ENCODE measurements around the gene ENGASE. TPM values are rescaled to one million over a fixed set of nuclear protein-coding genes. Genes with fewer than 3 reads are reported as not detected.

Gene ENGASE
- total RNA-seq, 4 donors from 2014 or later: 29.9 to 64.8 (median 57.1) TPM

DNA sequence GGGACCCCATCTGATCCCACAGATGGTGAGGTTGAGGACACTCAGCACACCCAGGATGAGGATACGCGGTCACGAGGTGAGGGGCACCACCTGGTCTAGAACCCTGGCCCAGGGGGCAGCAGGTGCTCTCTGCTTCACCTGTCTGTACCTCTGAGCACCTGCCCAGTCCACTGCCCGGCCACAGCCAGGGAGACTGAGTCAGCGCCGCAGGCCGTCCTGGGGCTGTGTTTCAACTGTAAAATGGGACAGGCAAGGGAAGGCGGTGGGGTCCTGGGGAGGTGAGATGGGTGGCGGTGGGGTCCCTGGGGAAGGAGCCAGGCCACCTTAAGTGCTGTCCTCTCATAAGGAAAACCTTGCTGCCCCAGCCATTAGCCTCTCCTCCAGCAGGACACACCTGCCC lies 60.4 kb downstream of the ENGASE start:
- Histone ChIP-seq H3K36me3 (no peaks in the 10 kb centered on the region), H3K4me1 (peaks cover 0 to 8% (median 0%) of the 10 kb centered on the region in 4 donors), H3K27me3 (peaks cover 0 to 31% of the 10 kb centered on the region in 2 donors), H3K27ac (no peak overlapping the region), H3K9me3 (peaks cover 0 to 1% (median 0%) of the 10 kb centered on the region in 4 donors), H3K4me3 (no peak overlapping the region)
- TF ChIP-seq POLR2A (IDR thresholded peaks at IDR 0.05) (no peak), EP300 (IDR thresholded peaks at IDR 0.05) (no peak)
- TF ChIP-seq, protein P1, sequence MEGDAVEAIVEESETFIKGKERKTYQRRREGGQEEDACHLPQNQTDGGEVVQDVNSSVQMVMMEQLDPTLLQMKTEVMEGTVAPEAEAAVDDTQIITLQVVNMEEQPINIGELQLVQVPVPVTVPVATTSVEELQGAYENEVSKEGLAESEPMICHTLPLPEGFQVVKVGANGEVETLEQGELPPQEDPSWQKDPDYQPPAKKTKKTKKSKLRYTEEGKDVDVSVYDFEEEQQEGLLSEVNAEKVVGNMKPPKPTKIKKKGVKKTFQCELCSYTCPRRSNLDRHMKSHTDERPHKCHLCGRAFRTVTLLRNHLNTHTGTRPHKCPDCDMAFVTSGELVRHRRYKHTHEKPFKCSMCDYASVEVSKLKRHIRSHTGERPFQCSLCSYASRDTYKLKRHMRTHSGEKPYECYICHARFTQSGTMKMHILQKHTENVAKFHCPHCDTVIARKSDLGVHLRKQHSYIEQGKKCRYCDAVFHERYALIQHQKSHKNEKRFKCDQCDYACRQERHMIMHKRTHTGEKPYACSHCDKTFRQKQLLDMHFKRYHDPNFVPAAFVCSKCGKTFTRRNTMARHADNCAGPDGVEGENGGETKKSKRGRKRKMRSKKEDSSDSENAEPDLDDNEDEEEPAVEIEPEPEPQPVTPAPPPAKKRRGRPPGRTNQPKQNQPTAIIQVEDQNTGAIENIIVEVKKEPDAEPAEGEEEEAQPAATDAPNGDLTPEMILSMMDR (IDR thresholded peaks at IDR 0.05): no peak
- WGBS, 2 donors: 91 to 95% methylated on average over 8 to 9 of the region's 9 CpGs
- no peak for DNase-seq (ENCODE audit: low spot score in 2 of 2)

DNA sequence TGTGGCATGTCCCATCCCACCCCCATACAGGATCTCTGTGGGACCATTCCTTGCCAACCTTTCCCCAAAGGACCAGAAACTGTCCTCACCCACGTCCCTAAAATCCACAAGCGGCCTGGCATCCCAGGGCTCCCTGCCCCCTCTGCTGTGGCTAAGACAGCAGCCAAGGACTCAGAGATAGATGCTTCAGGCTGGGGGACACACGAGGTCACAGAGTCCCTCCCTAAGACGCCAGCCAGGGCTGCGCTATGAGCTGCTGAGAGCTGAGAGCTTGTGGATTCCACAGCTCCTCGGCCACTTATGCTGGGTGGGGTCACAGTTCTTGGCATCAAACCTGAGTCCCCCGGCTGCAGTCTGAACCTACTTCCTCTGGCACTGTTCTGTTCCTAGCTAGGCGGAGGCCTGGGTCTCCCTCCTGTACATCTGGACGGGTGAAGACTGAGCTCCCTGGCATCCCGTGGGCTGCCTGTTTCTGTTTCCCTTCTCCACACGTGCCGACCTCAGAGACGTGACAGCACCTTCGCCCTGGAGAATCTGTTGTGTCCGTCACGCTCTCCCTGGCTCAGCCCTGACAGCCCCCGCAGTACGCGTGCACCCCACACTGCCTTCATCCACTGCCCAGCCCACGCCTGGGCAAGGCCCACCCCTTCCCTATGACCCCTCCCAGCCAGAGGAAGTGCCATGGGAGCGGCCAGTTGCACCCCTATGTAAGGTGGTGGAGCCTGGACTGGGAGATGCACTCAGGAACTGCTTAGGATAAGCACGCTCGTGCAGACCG lies 61.2 kb downstream of the ENGASE start:
- Histone ChIP-seq H3K27ac (no peak overlapping the region), H3K4me1 (peaks cover 0 to 8% (median 0%) of the 10 kb centered on the region in 4 donors), H3K27me3 (peaks cover 0 to 32% of the 10 kb centered on the region in 2 donors), H3K9me3 (no peaks in the 10 kb centered on the region), H3K4me3 (no peak overlapping the region), H3K36me3 (no peaks in the 10 kb centered on the region)
- TF ChIP-seq, protein P1 (IDR thresholded peaks at IDR 0.05): no peak
- TF ChIP-seq EP300 (IDR thresholded peaks at IDR 0.05) (no peak), POLR2A (IDR thresholded peaks at IDR 0.05) (no peak)
- 60 to 68% methylated on average over 20 to 24 of the region's 24 CpGs for WGBS, 2 donors
- DNase-seq (ENCODE audit: low spot score in 2 of 2): no peak

Other genes with a start within 250 kb of the ENGASE start
- gene USP36, start 234.0 kb upstream of the ENGASE start, total RNA-seq: 10 to 100 TPM; 50.9 to 64.9 (median 59.9) TPM
- gene CEP295NL, start 171.6 kb upstream of the ENGASE start, total RNA-seq: 10 to 100 TPM in 2 of 4 donors, 1 to 10 TPM in 2; 6.5 to 35.1 (median 9.9) TPM
- 100 to 1,000 TPM; 187 to 456 (median 339) TPM for gene TIMP2, start 149.4 kb upstream of the ENGASE start, total RNA-seq
- gene LGALS3BP, start 94.9 kb upstream of the ENGASE start, total RNA-seq: 100 to 1,000 TPM; 191 to 392 (median 296) TPM
- 10 to 100 TPM; 21.0 to 27.3 (median 25.5) TPM for gene CANT1, start 65.1 kb upstream of the ENGASE start, total RNA-seq
- gene C1QTNF1, start 50.7 kb upstream of the ENGASE start, total RNA-seq: 100 to 1,000 TPM in 1 of 4 donors, 10 to 100 TPM in 3; 67.1 to 147 (median 90.0) TPM

Data from tibial nerve (tissue), 4 donors.